GM18502 (cell line): Measurements from ENCODE around the gene TMEM245.
"Not testable (repeated sequence)": the region's sequence is repeated elsewhere in the genome, so short reads cannot be mapped to it uniquely, and the experiment has no call there.

Source experiments
- ATAC-seq: cut with Tn5 transposase; IDR thresholded peaks from one replicate; pipeline ENCODE4 v1.9.1; 2021; ENCODE audit warnings: mild to moderate bottlenecking; ENCODE audit not compliant: unreplicated experiment, poor library complexity

Gene TMEM245

GRCh38 chr9:109072821-109073435 is 46.8 kb downstream of the TMEM245 start:
- ATAC-seq, result no peak

- ATAC-seq, result no peak
These were observed 47.5 kb downstream of the TMEM245 start for GRCh38 chr9:109072133-109072692.

GRCh38 chr9:109068764-109069163 is 51.0 kb downstream of the TMEM245 start:
- no peak for ATAC-seq

- no peak for ATAC-seq
These were observed 54.6 kb downstream of the TMEM245 start for GRCh38 chr9:109064963-109065702.

GRCh38 chr9:109063760-109064159 is 56.0 kb downstream of the TMEM245 start:
- ATAC-seq, result no peak

- no peak for ATAC-seq
These were observed 57.2 kb downstream of the TMEM245 start for GRCh38 chr9:109062543-109062942.

- ATAC-seq, result no peak
These were observed 59.6 kb downstream of the TMEM245 start for GRCh38 chr9:109060191-109060590.

- not testable (repeated sequence) for ATAC-seq
These were observed 66.6 kb downstream of the TMEM245 start for GRCh38 chr9:109053121-109053520.

- ATAC-seq, result no peak
These were observed 67.3 kb downstream of the TMEM245 start for GRCh38 chr9:109052416-109052815.

- no peak for ATAC-seq
These were observed 68.0 kb downstream of the TMEM245 start for GRCh38 chr9:109051733-109052132.

GRCh38 chr9:109050444-109050843 is 69.3 kb downstream of the TMEM245 start:
- no peak for ATAC-seq

- ATAC-seq, result no peak
These were observed 70.9 kb downstream of the TMEM245 start for GRCh38 chr9:109048822-109049221.

GRCh38 chr9:109047259-109047658 is 72.5 kb downstream of the TMEM245 start:
- no peak for ATAC-seq

- no peak for ATAC-seq
These were observed 73.4 kb downstream of the TMEM245 start for GRCh38 chr9:109046346-109046745.

- no peak for ATAC-seq
These were observed 76.2 kb downstream of the TMEM245 start for GRCh38 chr9:109043578-109043977.

- ATAC-seq, result no peak
These were observed 79.2 kb downstream of the TMEM245 start for GRCh38 chr9:109040571-109040970.

GRCh38 chr9:109039539-109039938 is 80.2 kb downstream of the TMEM245 start:
- ATAC-seq, result no peak

- ATAC-seq, result no peak
These were observed 81.6 kb downstream of the TMEM245 start for GRCh38 chr9:109037946-109038715.

GRCh38 chr9:109036744-109037680 is 82.7 kb downstream of the TMEM245 start:
- ATAC-seq, result no peak
